Activated CD8-positive, alpha-beta T cell treated with anti-CD3 and anti-CD28 coated beads for 36 hours (primary cell): Measurements from ENCODE around the gene RIMBP2. TPM values are rescaled to one million over a fixed set of nuclear protein-coding genes. Genes with fewer than 3 reads are reported as not detected.

Experiments
- ATAC-seq: fragments of 200-7000 bp; cut with Tn5 transposase; one replicate; pipeline ENCODE4 v1.10.0; 2021; ENCODE audit warnings: mild to moderate bottlenecking, moderate library complexity
- CTCF ChIA-PET: fragments of 350-600 bp; sonication (Branson Sonifier 250); formaldehyde crosslinking; loops from one replicate; lab custom pipeline; 2021; ENCODE audit warnings: antibody characterized with exemption; lab: Charles Lee
- POLR2A ChIA-PET: fragments of 350-600 bp; sonication (Branson Sonifier 250); formaldehyde crosslinking; loops from one replicate; lab custom pipeline; 2021; ENCODE audit warnings: antibody characterized with exemption; lab: Charles Lee
- DNase-seq: peaks from one replicate; pipeline ENCODE4 v3.0.0-alpha.2; 2020
- H3K27ac Mint-ChIP-seq: one replicate; pipeline ENCODE4 v1.8.0; 2021; ENCODE audit warnings: mild to moderate bottlenecking, mixed read lengths
- H3K27me3 Mint-ChIP-seq: one replicate; pipeline ENCODE4 v1.8.0; 2021; ENCODE audit warnings: mixed read lengths
- H3K36me3 Mint-ChIP-seq: one replicate; pipeline ENCODE4 v1.8.0; 2021; ENCODE audit warnings: low read depth, mixed read lengths
- H3K4me1 Mint-ChIP-seq: one replicate; pipeline ENCODE4 v1.8.0; 2021; ENCODE audit warnings: low read depth, mixed read lengths
- H3K4me3 Mint-ChIP-seq: one replicate; pipeline ENCODE4 v1.8.0; 2021; ENCODE audit warnings: mild to moderate bottlenecking, moderate library complexity, mixed read lengths
- H3K9me3 Mint-ChIP-seq: one replicate; pipeline ENCODE4 v1.8.0; 2021; ENCODE audit warnings: mixed read lengths
- CTCF ChIP-seq: fragments of 200-600 bp; IDR thresholded peaks from one replicate; pipeline ENCODE4 v1.8.0; 2022; ENCODE audit warnings: antibody characterized with exemption, mild to moderate bottlenecking
- intact Hi-C: fragments of 100-400 bp; cut with micrococcal nuclease; formaldehyde crosslinking; loops from one replicate; pipeline ENCODE4 v1.10.0; 2022
- total RNA-seq, 2 experiments: library from RNA; stranded (reverse); gene quantifications; one replicate each; pipeline ENCODE4 v1.2.3, GENCODE V29; 2021

The RIMBP2 gene
- total RNA-seq, 2 experiments from 2014 or later = not detected

GRCh38 chr12:130705178-130705822, 10.8 kb downstream of the RIMBP2 start:
- Mint-ChIP-seq H3K9me3 (no peaks in the 10 kb centered on the region), H3K36me3 (no peaks in the 10 kb centered on the region), H3K4me1 (no peaks in the 10 kb centered on the region), H3K4me3 (no peak overlapping the region), H3K27me3 (no peaks in the 10 kb centered on the region), H3K27ac (no peak overlapping the region)
- intact Hi-C loops = no loop called here
- POLR2A ChIA-PET = no interaction called here
- TF ChIP-seq CTCF = no peak
- ATAC-seq = no peak
- CTCF ChIA-PET = no interaction called here
- DNase-seq = no peak

- no peaks in the 10 kb centered on the region for H3K36me3 Mint-ChIP-seq
- intact Hi-C loops = no loop called here
- H3K4me3 Mint-ChIP-seq = no peak overlapping the region
- H3K9me3 Mint-ChIP-seq = no peaks in the 10 kb centered on the region
- no peaks in the 10 kb centered on the region for H3K4me1 Mint-ChIP-seq
- DNase-seq (no peak), ATAC-seq (no peak)
- CTCF ChIA-PET = no interaction called here
- H3K27ac Mint-ChIP-seq = no peak overlapping the region
- no peak for TF ChIP-seq CTCF
- H3K27me3 Mint-ChIP-seq = no peaks in the 10 kb centered on the region
- POLR2A ChIA-PET = no interaction called here
Observed at GRCh38 chr12:130704606-130705005, 11.5 kb downstream of the RIMBP2 start.

GRCh38 chr12:130703733-130704375, 12.2 kb downstream of the RIMBP2 start:
- Mint-ChIP-seq H3K36me3 (no peaks in the 10 kb centered on the region), H3K9me3 (no peaks in the 10 kb centered on the region), H3K27ac (no peak overlapping the region), H3K4me1 (no peaks in the 10 kb centered on the region), H3K4me3 (no peak overlapping the region), H3K27me3 (no peaks in the 10 kb centered on the region)
- intact Hi-C loops = no loop called here
- ATAC-seq = no peak
- DNase-seq = no peak
- TF ChIP-seq CTCF = no peak
- POLR2A ChIA-PET = no interaction called here
- CTCF ChIA-PET = no interaction called here

GRCh38 chr12:130702966-130703732, 12.9 kb downstream of the RIMBP2 start:
- no peak overlapping the region for H3K4me3 Mint-ChIP-seq
- intact Hi-C loops = no loop called here
- POLR2A ChIA-PET = no interaction called here

More at GRCh38 chr12:130702966-130703732, 12.9 kb downstream of the RIMBP2 start:
- H3K4me1 Mint-ChIP-seq = no peaks in the 10 kb centered on the region
- TF ChIP-seq CTCF = no peak
- no peak overlapping the region for H3K27ac Mint-ChIP-seq
- no peaks in the 10 kb centered on the region for H3K9me3 Mint-ChIP-seq
- H3K27me3 Mint-ChIP-seq = no peaks in the 10 kb centered on the region
- CTCF ChIA-PET = no interaction called here
- no peaks in the 10 kb centered on the region for H3K36me3 Mint-ChIP-seq
- ATAC-seq (no peak), DNase-seq (no peak)
